K562 (cell line): ENCODE results near the gene ICOSLG. TPM values are rescaled to one million over a fixed set of nuclear protein-coding genes. Genes with fewer than 3 reads are reported as not detected.

Experiments used
- ATAC-seq: fragments of 200-7000 bp; cut with Tn5 transposase; 3 replicates; pipeline ENCODE4 v1.9.1; 2020; ENCODE audit warnings: moderate library complexity
- BruUV-seq: library from RNA; stranded (reverse); fragments of 400-500 nt; replicated peaks from 2 replicates; lab custom pipeline; 2021; lab: Mats Ljungman, UMichigan
- CTCF ChIA-PET: fragments of 300-600 bp; formaldehyde crosslinking; extraction: SDS; loops from one replicate; lab custom pipeline; 2021; ENCODE audit warnings: low intra/inter-chr PET ratio; lab: Yijun Ruan, JAX
- POLR2A ChIA-PET: fragments of 300-600, 350-650 bp; sonication (Branson Sonifier 250); formaldehyde crosslinking; extraction: SDS; loops from one replicate; lab custom pipeline; 2021; ENCODE audit warnings: antibody characterized with exemption, inconsistent platforms; lab: Yijun Ruan, JAX
- DNase-seq, 4 experiments: peaks; one replicate each; pipeline versions ENCODE4 v3.0.0 to v3.0.0-alpha.2; 2011 to 2018; ENCODE audit warnings: low spot score in 3 of 4, mixed read lengths in 3 of 4; ENCODE audit errors: extremely low read depth in 1 of 4
- FAIRE-seq: peaks from 2 replicates; lab custom pipeline; 2011; peaks lifted over from hg19 to GRCh38; lab: Jason Lieb, UNC
- H2AFZ ChIP-seq: 2 replicates; pipeline ENCODE4 v1.6.0; 2011; ENCODE audit warnings: low read depth, low read length, control low read depth, inconsistent platforms
- H3K27ac ChIP-seq: fragments of 200-600 bp; 3 replicates; pipeline ENCODE4 v1.8.0; 2011; ENCODE audit warnings: low read depth, mild to moderate bottlenecking, control low read depth, inconsistent platforms, low read length, moderate library complexity, mixed read lengths; ENCODE audit errors: extremely low read depth
- H3K27me3 ChIP-seq, 2 experiments: fragments of 300-600 bp in 1 of 2; 2 replicates in 1 of 2; 3 replicates in 1 of 2; pipeline versions ENCODE4 v1.6.0 to v1.8.0; 2011; ENCODE audit warnings: inconsistent platforms in 2 of 2, low read length in 2 of 2, mild to moderate bottlenecking in 1 of 2, mixed read lengths in 1 of 2, moderate library complexity in 1 of 2; ENCODE audit not compliant: control insufficient read depth in 2 of 2, insufficient read depth in 2 of 2
- H3K36me3 ChIP-seq: fragments of 300-600 bp; 3 replicates; pipeline ENCODE4 v1.8.0; 2011; ENCODE audit warnings: mild to moderate bottlenecking, low read length, inconsistent platforms; ENCODE audit not compliant: control insufficient read depth, insufficient read depth
- H3K4me1 ChIP-seq, 2 experiments: fragments of 200-600 bp in 1 of 2; replicated peaks in 1 of 2; 2 replicates in 1 of 2; 3 replicates in 1 of 2; pipeline versions ENCODE4 v1.5.1 to v1.8.0; 2011; ENCODE audit warnings: inconsistent platforms in 2 of 2, low read length in 2 of 2, mild to moderate bottlenecking in 1 of 2, mixed read lengths in 1 of 2, moderate library complexity in 1 of 2; ENCODE audit not compliant: control insufficient read depth in 2 of 2, insufficient read depth in 2 of 2
- H3K4me2 ChIP-seq: 2 replicates; pipeline ENCODE4 v1.6.1; 2011; ENCODE audit warnings: low read length, control low read depth, inconsistent platforms, mixed read lengths; ENCODE audit not compliant: insufficient read depth
- H3K4me3 ChIP-seq: fragments of 200-600 bp; sonication (generic), shearing (Covaris generic); 2 replicates; pipeline ENCODE4 v1.5.1; 2016; ENCODE audit warnings: control low read depth, inconsistent platforms
- H3K79me2 ChIP-seq: fragments of 200-600 bp; 3 replicates; pipeline ENCODE4 v1.8.0; 2011; ENCODE audit warnings: low read length, inconsistent platforms; ENCODE audit not compliant: control insufficient read depth, insufficient read depth
- H3K9ac ChIP-seq, 2 experiments: 2 replicates each; pipeline versions ENCODE4 v1.6.0 to v1.6.1; 2011; ENCODE audit warnings: low read depth in 2 of 2, low read length in 2 of 2, control low read depth in 1 of 2, inconsistent platforms in 1 of 2, mild to moderate bottlenecking in 1 of 2, mixed read lengths in 1 of 2; ENCODE audit not compliant: insufficient read depth in 1 of 2
- H3K9me1 ChIP-seq: one replicate; pipeline ENCODE4 v1.6.0; 2011; ENCODE audit warnings: inconsistent platforms, mild to moderate bottlenecking, low read length, moderate library complexity; ENCODE audit not compliant: control insufficient read depth, insufficient read depth
- H3K9me3 ChIP-seq: replicated peaks from 2 replicates; pipeline ENCODE4 v1.5.1; 2011; ENCODE audit warnings: low read depth, low read length, inconsistent platforms; ENCODE audit not compliant: control insufficient read depth, insufficient read depth
- H4K20me1 ChIP-seq: replicated peaks from 2 replicates; pipeline ENCODE4 v1.6.1; 2011; ENCODE audit warnings: low read length, inconsistent platforms, mixed read lengths; ENCODE audit not compliant: control insufficient read depth, insufficient read depth
- HSF4 ChIP-seq: fragments of 250-450 bp; sonication (Bioruptor Pico); IDR thresholded peaks from 2 replicates; pipeline ENCODE4 v2.1.2; 2022; ENCODE audit warnings: mild to moderate bottlenecking, moderate library complexity, borderline replicate concordance
- KLF16 ChIP-seq: IDR thresholded peaks from 2 replicates; pipeline ENCODE4 v1.6.1; 2016; ENCODE audit warnings: antibody characterized with exemption
- MYNN ChIP-seq, 2 experiments: sonication (generic); formaldehyde crosslinking in 1 of 2; IDR thresholded peaks; 2 replicates each; pipeline versions ENCODE4 v1.5.0 to v1.6.1; 2016 to 2020; ENCODE audit warnings: antibody characterized with exemption in 1 of 2, missing genetic modification reagents in 1 of 2
- RBBP5 ChIP-seq: fragments of 200-600 bp; sonication (generic); IDR thresholded peaks from 2 replicates; pipeline ENCODE4 v1.6.1; 2012; ENCODE audit warnings: borderline replicate concordance, mild to moderate bottlenecking, low read length, control low read depth, inconsistent platforms; ENCODE audit not compliant: insufficient read depth, poor library complexity, severe bottlenecking
- SMAD3 ChIP-seq: fragments of 450-650 bp; formaldehyde crosslinking; conservative IDR thresholded peaks from 2 replicates; pipeline ENCODE4 v1.4.0; 2020; ENCODE audit warnings: mild to moderate bottlenecking
- TRIM24 ChIP-seq, 2 experiments: fragments of 450-650 bp; IDR thresholded peaks; 2 replicates each; pipeline ENCODE4 v1.6.1; 2016
- ZNF175 ChIP-seq: fragments of 200-800 bp; sonication (Bioruptor generic); IDR thresholded peaks from 2 replicates; pipeline ENCODE4 v1.6.1; 2016; ENCODE audit warnings: low read depth, mild to moderate bottlenecking, missing genetic modification characterization, missing compliant biosample characterization
- ZNF232 ChIP-seq: sonication (generic); formaldehyde crosslinking; IDR thresholded peaks from 2 replicates; pipeline ENCODE4 v1.8.0; 2022; ENCODE audit warnings: mild to moderate bottlenecking, missing genetic modification reagents
- WGBS: fragments of 100-300 bp; shearing (Covaris generic); methylation state at CpG from one replicate; pipeline ENCODE4 v1.1.6; 2016; ENCODE audit warnings: low coverage, mixed read lengths; ENCODE audit not compliant: insufficient coverage; ENCODE audit errors: missing lambda C conversion rate; 5-methylcytosine and 5-hydroxymethylcytosine counted together
- in situ Hi-C: fragments of 300-500 bp; cut with MboI; formaldehyde crosslinking; loops from 4 replicates; pipeline ENCODE4 v1.15.0; 2018; ENCODE audit warnings: inconsistent platforms, mixed read lengths
- intact Hi-C: fragments of 100-400 bp; cut with micrococcal nuclease; formaldehyde crosslinking; loops from 2 replicates; pipeline ENCODE4 v1.14.2; 2022
- polyA plus RNA-seq, 8 experiments: library from polyadenylated mRNA; depleted of rRNA in 4 of 8; stranded (reverse) in 5 of 8; unstranded in 3 of 8; fragments of >200 nt; fragmentation: Nextera tagmentation in 2 of 8; fragmentation: Illumina TruSeq in 1 of 8; extraction: Ambion mirVana in 2 of 8; extraction: Trizol in 1 of 8; gene quantifications; 2 replicates each; pipeline versions ENCODE4 v1.2.1 to v1.2.3, GENCODE V29; 2011 to 2014; ENCODE audit warnings: inconsistent platforms in 1 of 8, missing spikeins in 1 of 8
- total RNA-seq, 7 experiments: library from RNA; depleted of rRNA in 6 of 7; stranded (reverse); fragments of >200 nt in 6 of 7; fragmentation: Illumina TruSeq in 2 of 7; extraction: Trizol in 2 of 7; gene quantifications; 2 replicates each; pipeline versions ENCODE4 v1.2.1 to v1.2.3, GENCODE V29; 2011 to 2021; ENCODE audit warnings: low replicate concordance in 1 of 7
- TF ChIP-seq, protein P1 (sequence below): fragments of 450-650 bp; IDR thresholded peaks from 2 replicates; pipeline ENCODE4 v1.6.1; 2018; ENCODE audit not compliant: partially characterized antibody
- TF ChIP-seq, protein P2 (sequence below): fragments of 450-650 bp; IDR thresholded peaks from 2 replicates; pipeline ENCODE4 v1.6.1; 2017; ENCODE audit warnings: antibody characterized with exemption
- TF ChIP-seq, protein P3 (sequence below), 2 experiments: IDR thresholded peaks; 2 replicates each; pipeline ENCODE4 v1.6.1; 2012; ENCODE audit warnings: improper control_type of control experiment in 2 of 2, low read depth in 2 of 2, low read length in 2 of 2, borderline replicate concordance in 1 of 2
- TF ChIP-seq, protein P4 (sequence below): fragments of 250-450 bp; sonication (Bioruptor Pico); IDR thresholded peaks from 2 replicates; pipeline ENCODE4 v1.4.0; 2020; ENCODE audit warnings: borderline replicate concordance

Gene ICOSLG
- total and polyA plus RNA-seq, 9 of the 15 experiments (the other 6 are each of a cell fraction or from before 2014, with no cell fraction given) = 0.01 to 1.4 (median 0.15) TPM

DNA sequence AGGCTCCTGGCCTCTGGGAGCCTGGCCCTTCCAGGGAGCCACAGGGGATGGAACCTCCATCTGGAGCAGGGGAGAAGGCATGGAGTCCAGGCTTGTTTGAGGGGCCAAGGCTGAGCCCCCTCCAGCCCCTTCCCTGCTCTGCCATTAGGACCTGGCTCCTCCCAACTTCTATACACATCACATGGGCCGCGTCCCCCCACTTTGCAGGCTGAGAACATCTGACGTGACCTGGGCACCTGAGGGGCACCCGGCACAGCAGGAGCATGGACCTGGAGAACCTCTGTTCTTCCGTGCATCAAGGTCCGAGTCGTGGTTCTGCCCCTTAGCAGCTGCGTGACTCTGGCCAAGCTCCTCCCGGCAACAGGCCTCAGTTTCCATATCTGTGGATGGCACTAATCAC is 41.1 kb upstream of the ICOSLG start:
- ATAC-seq (no peak; the same call in 2 of the 3 replicates), FAIRE-seq (no peak), DNase-seq (no peak)
- in situ Hi-C loops (loop anchor here (25.0 kb wide), 1 partner anchor 120 kb away; no protein-coding TSS in a partner anchor), intact Hi-C loops (no loop called here)
- Histone ChIP-seq H4K20me1 (peaks cover 13% of the 10 kb centered on the region), H3K36me3 (no peaks in the 10 kb centered on the region), H3K9me1 (no peaks in the 10 kb centered on the region), H3K4me3 (no peak overlapping the region), H3K79me2 (no peaks in the 10 kb centered on the region), H3K4me2 (no peak overlapping the region), H3K9ac (no peak overlapping the region), H3K27ac (no peak overlapping the region), H3K27me3 (peaks cover 48 to 70% of the 10 kb centered on the region in 2 experiments), H2AFZ (no peak overlapping the region), H3K4me1 (peaks cover 0 to 25% of the 10 kb centered on the region in 2 experiments; a peak in 2 of 5 replicates), H3K9me3 (no peaks in the 10 kb centered on the region)
- ChIA-PET CTCF (no interaction called here), POLR2A (interaction anchor here (0.6 to 1.8 kb wide), 2 partner anchors 14 to 160 kb away, joined by 3 to 4 read pairs; no protein-coding TSS in a partner anchor)
- BruUV-seq = no TSS peak
- WGBS = 16% methylated on average over 9 of the region's 9 CpGs
- TF ChIP-seq KLF16 (no peak), SMAD3 (no peak), RBBP5 (no peak), ZNF232 (CRISPR knock-in tag) (no peak), ZNF175 (CRISPR knock-in tag) (no peak), TRIM24 (IDR thresholded peaks at IDR 0.05) (no peak), MYNN (IDR thresholded peaks at IDR 0.05) (no peak), MYNN (CRISPR knock-in tag; IDR thresholded peaks at IDR 0.05) (no peak), HSF4 (CRISPR knock-in tag) (no peak)
- TF ChIP-seq, protein P1, sequence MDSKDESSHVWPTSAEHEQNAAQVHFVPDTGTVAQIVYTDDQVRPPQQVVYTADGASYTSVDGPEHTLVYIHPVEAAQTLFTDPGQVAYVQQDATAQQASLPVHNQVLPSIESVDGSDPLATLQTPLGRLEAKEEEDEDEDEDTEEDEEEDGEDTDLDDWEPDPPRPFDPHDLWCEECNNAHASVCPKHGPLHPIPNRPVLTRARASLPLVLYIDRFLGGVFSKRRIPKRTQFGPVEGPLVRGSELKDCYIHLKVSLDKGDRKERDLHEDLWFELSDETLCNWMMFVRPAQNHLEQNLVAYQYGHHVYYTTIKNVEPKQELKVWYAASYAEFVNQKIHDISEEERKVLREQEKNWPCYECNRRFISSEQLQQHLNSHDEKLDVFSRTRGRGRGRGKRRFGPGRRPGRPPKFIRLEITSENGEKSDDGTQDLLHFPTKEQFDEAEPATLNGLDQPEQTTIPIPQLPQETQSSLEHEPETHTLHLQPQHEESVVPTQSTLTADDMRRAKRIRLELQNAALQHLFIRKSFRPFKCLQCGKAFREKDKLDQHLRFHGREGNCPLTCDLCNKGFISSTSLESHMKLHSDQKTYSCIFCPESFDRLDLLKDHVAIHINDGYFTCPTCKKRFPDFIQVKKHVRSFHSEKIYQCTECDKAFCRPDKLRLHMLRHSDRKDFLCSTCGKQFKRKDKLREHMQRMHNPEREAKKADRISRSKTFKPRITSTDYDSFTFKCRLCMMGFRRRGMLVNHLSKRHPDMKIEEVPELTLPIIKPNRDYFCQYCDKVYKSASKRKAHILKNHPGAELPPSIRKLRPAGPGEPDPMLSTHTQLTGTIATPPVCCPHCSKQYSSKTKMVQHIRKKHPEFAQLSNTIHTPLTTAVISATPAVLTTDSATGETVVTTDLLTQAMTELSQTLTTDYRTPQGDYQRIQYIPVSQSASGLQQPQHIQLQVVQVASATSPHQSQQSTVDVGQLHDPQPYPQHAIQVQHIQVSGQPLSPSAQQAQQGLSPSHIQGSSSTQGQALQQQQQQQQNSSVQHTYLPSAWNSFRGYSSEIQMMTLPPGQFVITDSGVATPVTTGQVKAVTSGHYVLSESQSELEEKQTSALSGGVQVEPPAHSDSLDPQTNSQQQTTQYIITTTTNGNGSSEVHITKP = no peak
- TF ChIP-seq, protein P2, sequence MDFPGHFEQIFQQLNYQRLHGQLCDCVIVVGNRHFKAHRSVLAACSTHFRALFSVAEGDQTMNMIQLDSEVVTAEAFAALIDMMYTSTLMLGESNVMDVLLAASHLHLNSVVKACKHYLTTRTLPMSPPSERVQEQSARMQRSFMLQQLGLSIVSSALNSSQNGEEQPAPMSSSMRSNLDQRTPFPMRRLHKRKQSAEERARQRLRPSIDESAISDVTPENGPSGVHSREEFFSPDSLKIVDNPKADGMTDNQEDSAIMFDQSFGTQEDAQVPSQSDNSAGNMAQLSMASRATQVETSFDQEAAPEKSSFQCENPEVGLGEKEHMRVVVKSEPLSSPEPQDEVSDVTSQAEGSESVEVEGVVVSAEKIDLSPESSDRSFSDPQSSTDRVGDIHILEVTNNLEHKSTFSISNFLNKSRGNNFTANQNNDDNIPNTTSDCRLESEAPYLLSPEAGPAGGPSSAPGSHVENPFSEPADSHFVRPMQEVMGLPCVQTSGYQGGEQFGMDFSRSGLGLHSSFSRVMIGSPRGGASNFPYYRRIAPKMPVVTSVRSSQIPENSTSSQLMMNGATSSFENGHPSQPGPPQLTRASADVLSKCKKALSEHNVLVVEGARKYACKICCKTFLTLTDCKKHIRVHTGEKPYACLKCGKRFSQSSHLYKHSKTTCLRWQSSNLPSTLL = no peak
- TF ChIP-seq, protein P3, sequence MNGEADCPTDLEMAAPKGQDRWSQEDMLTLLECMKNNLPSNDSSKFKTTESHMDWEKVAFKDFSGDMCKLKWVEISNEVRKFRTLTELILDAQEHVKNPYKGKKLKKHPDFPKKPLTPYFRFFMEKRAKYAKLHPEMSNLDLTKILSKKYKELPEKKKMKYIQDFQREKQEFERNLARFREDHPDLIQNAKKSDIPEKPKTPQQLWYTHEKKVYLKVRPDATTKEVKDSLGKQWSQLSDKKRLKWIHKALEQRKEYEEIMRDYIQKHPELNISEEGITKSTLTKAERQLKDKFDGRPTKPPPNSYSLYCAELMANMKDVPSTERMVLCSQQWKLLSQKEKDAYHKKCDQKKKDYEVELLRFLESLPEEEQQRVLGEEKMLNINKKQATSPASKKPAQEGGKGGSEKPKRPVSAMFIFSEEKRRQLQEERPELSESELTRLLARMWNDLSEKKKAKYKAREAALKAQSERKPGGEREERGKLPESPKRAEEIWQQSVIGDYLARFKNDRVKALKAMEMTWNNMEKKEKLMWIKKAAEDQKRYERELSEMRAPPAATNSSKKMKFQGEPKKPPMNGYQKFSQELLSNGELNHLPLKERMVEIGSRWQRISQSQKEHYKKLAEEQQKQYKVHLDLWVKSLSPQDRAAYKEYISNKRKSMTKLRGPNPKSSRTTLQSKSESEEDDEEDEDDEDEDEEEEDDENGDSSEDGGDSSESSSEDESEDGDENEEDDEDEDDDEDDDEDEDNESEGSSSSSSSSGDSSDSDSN (IDR thresholded peaks at IDR 0.05; ENCODE audit: borderline replicate concordance in 1 of 2, low read depth in 2 of 2, low read length in 2 of 2) = no peak
- TF ChIP-seq, protein P4, sequence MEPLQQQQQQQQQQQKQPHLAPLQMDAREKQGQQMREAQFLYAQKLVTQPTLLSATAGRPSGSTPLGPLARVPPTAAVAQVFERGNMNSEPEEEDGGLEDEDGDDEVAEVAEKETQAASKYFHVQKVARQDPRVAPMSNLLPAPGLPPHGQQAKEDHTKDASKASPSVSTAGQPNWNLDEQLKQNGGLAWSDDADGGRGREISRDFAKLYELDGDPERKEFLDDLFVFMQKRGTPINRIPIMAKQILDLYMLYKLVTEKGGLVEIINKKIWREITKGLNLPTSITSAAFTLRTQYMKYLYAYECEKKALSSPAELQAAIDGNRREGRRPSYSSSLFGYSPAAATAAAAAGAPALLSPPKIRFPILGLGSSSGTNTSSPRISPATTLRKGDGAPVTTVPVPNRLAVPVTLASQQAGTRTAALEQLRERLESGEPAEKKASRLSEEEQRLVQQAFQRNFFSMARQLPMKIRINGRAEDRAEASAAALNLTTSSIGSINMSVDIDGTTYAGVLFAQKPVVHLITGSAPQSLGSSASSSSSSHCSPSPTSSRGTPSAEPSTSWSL (CRISPR knock-in tag) = no peak
